GM21576 (cell line): ENCODE results near the gene SGPP2.

ENCODE experiments used
- ATAC-seq: cut with Tn5 transposase; IDR thresholded peaks from one replicate; pipeline ENCODE4 v1.9.1; 2021; ENCODE audit warnings: mild to moderate bottlenecking, moderate library complexity; ENCODE audit not compliant: unreplicated experiment

The SGPP2 gene

GRCh38 chr2:222459983-222460382 is 35.6 kb downstream of the SGPP2 start:
- no peak for ATAC-seq

- ATAC-seq: no peak
Measured at GRCh38 chr2:222465746-222466145, 41.4 kb downstream of the SGPP2 start.

- ATAC-seq: no peak
Measured at GRCh38 chr2:222468346-222468745, 44.0 kb downstream of the SGPP2 start.

- no peak for ATAC-seq
Measured at GRCh38 chr2:222470802-222471468, 46.6 kb downstream of the SGPP2 start.

GRCh38 chr2:222477962-222478608 is 53.7 kb downstream of the SGPP2 start:
- no peak for ATAC-seq

GRCh38 chr2:222479859-222480258 is 55.5 kb downstream of the SGPP2 start:
- ATAC-seq: no peak

- no peak for ATAC-seq
Measured at GRCh38 chr2:222480497-222480896, 56.2 kb downstream of the SGPP2 start.

- ATAC-seq: peak; percentile 52
Measured at GRCh38 chr2:222481941-222482340, 57.6 kb downstream of the SGPP2 start.

GRCh38 chr2:222483513-222484039 is 59.2 kb downstream of the SGPP2 start:
- ATAC-seq: no peak

- no peak for ATAC-seq
Measured at GRCh38 chr2:222485367-222486211, 61.2 kb downstream of the SGPP2 start.

- ATAC-seq: no peak
Measured at GRCh38 chr2:222490131-222490530, 65.8 kb downstream of the SGPP2 start.

- ATAC-seq: no peak
Measured at GRCh38 chr2:222492683-222493082, 68.3 kb downstream of the SGPP2 start.

- no peak for ATAC-seq
Measured at GRCh38 chr2:222494104-222494739, 69.9 kb downstream of the SGPP2 start.

GRCh38 chr2:222495388-222495787 is 71.0 kb downstream of the SGPP2 start:
- ATAC-seq: no peak

GRCh38 chr2:222499226-222499625 is 74.9 kb downstream of the SGPP2 start:
- ATAC-seq: no peak

- no peak for ATAC-seq
Measured at GRCh38 chr2:222504191-222504590, 79.8 kb downstream of the SGPP2 start.

GRCh38 chr2:222504719-222505118 is 80.4 kb downstream of the SGPP2 start:
- peak; percentile 99 for ATAC-seq

- no peak for ATAC-seq
Measured at GRCh38 chr2:222506230-222506935, 82.0 kb downstream of the SGPP2 start.

- no peak for ATAC-seq
Measured at GRCh38 chr2:222514901-222515300, 90.6 kb downstream of the SGPP2 start.

- ATAC-seq: no peak
Measured at GRCh38 chr2:222518570-222519381, 94.4 kb downstream of the SGPP2 start.
